ENCODE results near the gene RFXANK. TPM values are rescaled to one million over a fixed set of nuclear protein-coding genes. Genes with fewer than 3 reads are reported as not detected.

RFXANK gene, protein sequence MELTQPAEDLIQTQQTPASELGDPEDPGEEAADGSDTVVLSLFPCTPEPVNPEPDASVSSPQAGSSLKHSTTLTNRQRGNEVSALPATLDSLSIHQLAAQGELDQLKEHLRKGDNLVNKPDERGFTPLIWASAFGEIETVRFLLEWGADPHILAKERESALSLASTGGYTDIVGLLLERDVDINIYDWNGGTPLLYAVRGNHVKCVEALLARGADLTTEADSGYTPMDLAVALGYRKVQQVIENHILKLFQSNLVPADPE
- total RNA-seq = 68.6 and 102 TPM in 2 replicates

GRCh38 chr19:19192078-19192882 lies at the start of gene RFXANK, which contains the start of gene BORCS8:
RFXANK (plus strand) TSS chr19:19192258; CDS start chr19:19193947, 1,689 bp downstream.
BORCS8 (minus strand) TSS chr19:19192152; CDS start chr19:19192117, 35 bp downstream.

GRCh38 chr19:19170053-19170872 lies 21.8 kb upstream of the RFXANK start, which contains the start of gene MEF2B:
MEF2B (minus strand) TSS chr19:19170263; CDS start chr19:19150735, 19,528 bp downstream.

DNA sequence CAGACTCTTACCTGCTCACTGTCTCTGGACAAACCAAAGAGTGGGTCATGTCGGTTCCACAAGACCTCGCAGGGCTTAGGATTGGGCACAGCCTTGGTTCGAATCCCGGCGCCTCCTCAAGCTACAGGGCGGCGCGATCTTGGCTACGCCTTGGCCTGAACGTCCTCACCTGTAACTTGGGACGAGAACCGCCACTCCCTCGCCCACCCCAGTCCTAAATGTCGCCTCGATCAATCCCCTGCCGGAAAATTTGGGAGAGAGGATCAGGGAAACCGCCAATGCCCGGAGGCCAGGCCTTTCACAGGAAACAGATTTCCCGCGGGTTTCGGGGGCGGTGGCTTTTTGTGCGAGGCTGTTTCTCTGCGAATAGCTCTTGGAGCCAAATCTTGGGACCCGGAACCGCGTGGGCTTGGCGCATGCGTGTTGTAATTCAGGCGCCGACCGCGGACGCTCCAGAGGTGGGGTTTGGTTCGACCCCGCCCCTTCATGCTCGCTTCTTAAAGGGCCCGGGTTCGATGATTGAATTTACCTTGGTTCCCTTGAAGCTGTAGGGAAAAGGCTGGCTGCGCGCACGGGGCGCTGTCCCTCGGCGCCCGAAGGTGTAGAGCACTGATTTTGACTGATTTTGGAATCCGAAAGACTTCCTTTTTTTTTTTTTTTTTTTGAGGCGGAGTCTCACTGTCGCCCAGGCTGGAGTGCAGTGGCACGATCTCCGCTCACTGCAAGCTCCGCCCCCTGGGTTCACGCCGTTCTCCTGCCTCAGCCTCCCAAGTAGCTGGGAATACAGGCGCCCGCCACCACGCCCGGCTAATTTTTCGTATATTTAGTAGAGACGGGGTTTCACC lies 11.2 kb downstream of the RFXANK start, which contains the start of gene NR2C2AP:
Gene NR2C2AP (minus strand): TSS at position 403 of the 845 bp plus-strand sequence. CDS start 354 bp downstream, at position 49.

GRCh38 chr19:19211499-19212420 lies 19.7 kb downstream of the RFXANK start, which contains the start of gene NCAN:
NCAN (plus strand) TSS chr19:19211958; CDS start chr19:19216954, 4,996 bp downstream.

Other genes starting within 250 kb of the RFXANK start
- 20.4 and 29.7 TPM in 2 replicates for gene SUGP2, start 158.7 kb upstream of the RFXANK start, total RNA-seq
- 38.1 and 49.3 TPM in 2 replicates for gene ARMC6, start 158.7 kb upstream of the RFXANK start, total RNA-seq
- gene SLC25A42, start 128.3 kb upstream of the RFXANK start, total RNA-seq = 9.9 and 11.5 TPM in 2 replicates
- gene TMEM161A, start 53.8 kb upstream of the RFXANK start, total RNA-seq = 34.3 and 35.4 TPM in 2 replicates
- 0.29 TPM in 1 of 2 replicates, not detected in the other for gene MEF2B, start 22.0 kb upstream of the RFXANK start, total RNA-seq
- gene BORCS8, start 106 bp upstream of the RFXANK start, total RNA-seq = 16.0 and 20.2 TPM in 2 replicates
- gene NR2C2AP, start 11.2 kb downstream of the RFXANK start, total RNA-seq = 7.8 and 8.7 TPM in 2 replicates
- not detected in 2 replicates for gene NCAN, start 19.7 kb downstream of the RFXANK start, total RNA-seq
- 0.71 and 1.2 TPM in 2 replicates for gene TM6SF2, start 81.0 kb downstream of the RFXANK start, total RNA-seq
- gene SUGP1, start 128.3 kb downstream of the RFXANK start, total RNA-seq = 28.3 and 37.7 TPM in 2 replicates
- gene MAU2, start 128.6 kb downstream of the RFXANK start, total RNA-seq = 17.9 and 18.5 TPM in 2 replicates
- 47.9 and 51.9 TPM in 2 replicates for gene GATAD2A, start 213.4 kb downstream of the RFXANK start, total RNA-seq

Measured in myometrial cell (primary cell).